ENCODE data around the gene RAET1G. TPM values are rescaled to one million over a fixed set of nuclear protein-coding genes. Genes with fewer than 3 reads are reported as not detected.

RAET1G gene
- total RNA-seq, 1 experiment from 2014 or later = 1.5 TPM

- DNase-seq (peak; percentile 83), ATAC-seq (peak; percentile 25; the same call in 1 of the 2 replicates)
- Histone ChIP-seq H3K9me3 (ENCODE audit: low read length) (no peaks in the 10 kb centered on the region), H3K27me3 (ENCODE audit: low read length) (no peaks in the 10 kb centered on the region), H3F3A (ENCODE audit: low read length, unreplicated experiment) (no peaks in the 10 kb centered on the region), H3K9me2 (replicated peaks; ENCODE audit: low read length) (no peaks in the 10 kb centered on the region), H3K4me2 (ENCODE audit: low read length) (peak overlapping the region; percentile 26; the same call in 1 of the 2 replicates), H3K4me3 (ENCODE audit: low read length) (no peak overlapping the region), H3K9ac (ENCODE audit: low read length) (no peak overlapping the region), H3K4me1 (ENCODE audit: insufficient read depth, low read length) (peaks cover 17% of the 10 kb centered on the region; the same call in 1 of the 2 replicates), H3K27ac (ENCODE audit: low read length) (no peak overlapping the region), H3K79me2 (ENCODE audit: low read length) (no peaks in the 10 kb centered on the region), H3K36me3 (ENCODE audit: low read depth, low read length) (no peaks in the 10 kb centered on the region), H4K20me1 (ENCODE audit: low read length) (no peaks in the 10 kb centered on the region), H2AFZ (ENCODE audit: low read length) (no peak overlapping the region)
- no TSS peak for BruUV-seq (replicated peaks)
- POLR2A ChIA-PET (ENCODE audit: unreplicated experiment) = no interaction called here
- peak; percentile 78 for TF ChIP-seq CTCF (conservative IDR thresholded peaks at IDR 0.05; ENCODE audit: low read depth, low read length)
- no peak for TF ChIP-seq EZH2 (IDR thresholded peaks at IDR 0.05; ENCODE audit: low read length, unreplicated experiment)
- TF ChIP-seq EZH2phosphoT487 (IDR thresholded peaks at IDR 0.05; ENCODE audit: borderline replicate concordance, low read length) = no peak
- intact Hi-C loops (cut with micrococcal nuclease) = loop anchor here (1.0 kb wide), 2 partner anchors 83 to 881 kb away; no protein-coding TSS in a partner anchor
- CTCF ChIA-PET = interaction anchor here (0.7 kb wide), 1 partner anchor 54 kb away, joined by 8 read pairs; no protein-coding TSS in a partner anchor
These were observed 11.6 kb upstream of the RAET1G start for GRCh38 chr6:149934249-149935156.

GRCh38 chr6:149933461-149933860 is 10.5 kb upstream of the RAET1G start:
- Histone ChIP-seq H3K36me3 (ENCODE audit: low read depth, low read length) (no peaks in the 10 kb centered on the region), H3K9ac (ENCODE audit: low read length) (no peak overlapping the region), H3K4me2 (ENCODE audit: low read length) (no peak overlapping the region), H3K4me1 (ENCODE audit: insufficient read depth, low read length) (peaks cover 10% of the 10 kb centered on the region; the same call in 1 of the 2 replicates), H3K27me3 (ENCODE audit: low read length) (no peaks in the 10 kb centered on the region), H3K9me3 (ENCODE audit: low read length) (no peaks in the 10 kb centered on the region), H3K79me2 (ENCODE audit: low read length) (no peaks in the 10 kb centered on the region), H3K27ac (ENCODE audit: low read length) (no peak overlapping the region), H2AFZ (ENCODE audit: low read length) (no peak overlapping the region), H3K9me2 (replicated peaks; ENCODE audit: low read length) (no peaks in the 10 kb centered on the region), H3F3A (ENCODE audit: low read length, unreplicated experiment) (no peaks in the 10 kb centered on the region), H4K20me1 (ENCODE audit: low read length) (no peaks in the 10 kb centered on the region), H3K4me3 (ENCODE audit: low read length) (no peak overlapping the region)
- ChIA-PET CTCF (no interaction called here), POLR2A (ENCODE audit: unreplicated experiment) (no interaction called here)
- DNase-seq (no peak), ATAC-seq (no peak)
- intact Hi-C loops (cut with micrococcal nuclease) = no loop called here
- BruUV-seq (replicated peaks) = no TSS peak
- no peak for TF ChIP-seq EZH2 (IDR thresholded peaks at IDR 0.05; ENCODE audit: low read length, unreplicated experiment)
- TF ChIP-seq CTCF (conservative IDR thresholded peaks at IDR 0.05; ENCODE audit: low read depth, low read length) = no peak
- TF ChIP-seq EZH2phosphoT487 (IDR thresholded peaks at IDR 0.05; ENCODE audit: borderline replicate concordance, low read length) = no peak

- Histone ChIP-seq H3K9me2 (replicated peaks; ENCODE audit: low read length) (no peaks in the 10 kb centered on the region), H3F3A (ENCODE audit: low read length, unreplicated experiment) (no peaks in the 10 kb centered on the region), H3K9ac (ENCODE audit: low read length) (no peak overlapping the region), H4K20me1 (ENCODE audit: low read length) (no peaks in the 10 kb centered on the region), H3K4me3 (ENCODE audit: low read length) (no peak overlapping the region), H3K36me3 (ENCODE audit: low read depth, low read length) (no peaks in the 10 kb centered on the region), H3K27me3 (ENCODE audit: low read length) (no peaks in the 10 kb centered on the region), H3K79me2 (ENCODE audit: low read length) (no peaks in the 10 kb centered on the region), H3K4me2 (ENCODE audit: low read length) (no peak overlapping the region), H3K27ac (ENCODE audit: low read length) (no peak overlapping the region), H2AFZ (ENCODE audit: low read length) (no peak overlapping the region), H3K9me3 (ENCODE audit: low read length) (no peaks in the 10 kb centered on the region), H3K4me1 (ENCODE audit: insufficient read depth, low read length) (peaks cover 10% of the 10 kb centered on the region; the same call in 1 of the 2 replicates)
- TF ChIP-seq CTCF (conservative IDR thresholded peaks at IDR 0.05; ENCODE audit: low read depth, low read length) (no peak), EZH2 (IDR thresholded peaks at IDR 0.05; ENCODE audit: low read length, unreplicated experiment) (no peak), EZH2phosphoT487 (IDR thresholded peaks at IDR 0.05; ENCODE audit: borderline replicate concordance, low read length) (no peak)
- ATAC-seq = no peak
- DNase-seq = no peak
- BruUV-seq (replicated peaks) = no TSS peak
- CTCF ChIA-PET = interaction anchor here (0.6 kb wide), 1 partner anchor 368 kb away, joined by 7 read pairs; no protein-coding TSS in a partner anchor
- POLR2A ChIA-PET (ENCODE audit: unreplicated experiment) = no interaction called here
- intact Hi-C loops (cut with micrococcal nuclease) = no loop called here
These were observed 10.1 kb upstream of the RAET1G start for GRCh38 chr6:149933036-149933435.

All from PC-3 (cell line).